PC-3 (cell line): ENCODE measurements around the gene GRIA1.

ENCODE experiments used
- EZH2 ChIP-seq: fragments of 300-600 bp; sonication (generic); IDR thresholded peaks from one replicate; pipeline ENCODE4 v1.6.1; 2017; ENCODE audit warnings: antibody characterized with exemption, mild to moderate bottlenecking, low read length; ENCODE audit not compliant: unreplicated experiment
- EZH2phosphoT487 ChIP-seq: fragments of 300-600 bp; sonication (generic); IDR thresholded peaks from 2 replicates; pipeline ENCODE4 v1.6.1; 2018; ENCODE audit warnings: mild to moderate bottlenecking, antibody characterized with exemption, low read length, borderline replicate concordance
- TF ChIP-seq, protein P1 (sequence below): fragments of 300-600 bp; sonication (generic); conservative IDR thresholded peaks from 2 replicates; pipeline ENCODE4 v1.5.1; 2017; ENCODE audit warnings: antibody characterized with exemption, low read depth, mild to moderate bottlenecking, low read length

DNA sequence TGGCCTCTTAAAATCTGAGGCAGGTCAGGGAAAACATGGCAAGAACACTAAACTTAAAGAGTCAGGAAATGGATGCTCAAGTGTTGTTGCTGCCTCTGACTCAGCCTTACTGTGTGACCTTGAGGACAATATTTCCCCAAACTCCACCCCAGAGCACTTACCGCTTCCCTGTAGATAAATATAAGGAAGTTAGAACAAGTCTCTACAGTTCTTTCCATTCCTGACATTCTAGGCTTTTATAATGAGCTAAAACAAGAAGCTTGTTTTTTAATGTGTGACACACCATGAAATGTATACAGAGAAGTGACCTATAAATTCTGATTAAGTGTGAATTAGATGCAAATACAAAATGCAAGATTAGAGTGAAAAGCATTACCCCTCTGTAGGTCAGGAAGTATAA lies 129.3 kb downstream of the GRIA1 start:
- TF ChIP-seq, protein P1, sequence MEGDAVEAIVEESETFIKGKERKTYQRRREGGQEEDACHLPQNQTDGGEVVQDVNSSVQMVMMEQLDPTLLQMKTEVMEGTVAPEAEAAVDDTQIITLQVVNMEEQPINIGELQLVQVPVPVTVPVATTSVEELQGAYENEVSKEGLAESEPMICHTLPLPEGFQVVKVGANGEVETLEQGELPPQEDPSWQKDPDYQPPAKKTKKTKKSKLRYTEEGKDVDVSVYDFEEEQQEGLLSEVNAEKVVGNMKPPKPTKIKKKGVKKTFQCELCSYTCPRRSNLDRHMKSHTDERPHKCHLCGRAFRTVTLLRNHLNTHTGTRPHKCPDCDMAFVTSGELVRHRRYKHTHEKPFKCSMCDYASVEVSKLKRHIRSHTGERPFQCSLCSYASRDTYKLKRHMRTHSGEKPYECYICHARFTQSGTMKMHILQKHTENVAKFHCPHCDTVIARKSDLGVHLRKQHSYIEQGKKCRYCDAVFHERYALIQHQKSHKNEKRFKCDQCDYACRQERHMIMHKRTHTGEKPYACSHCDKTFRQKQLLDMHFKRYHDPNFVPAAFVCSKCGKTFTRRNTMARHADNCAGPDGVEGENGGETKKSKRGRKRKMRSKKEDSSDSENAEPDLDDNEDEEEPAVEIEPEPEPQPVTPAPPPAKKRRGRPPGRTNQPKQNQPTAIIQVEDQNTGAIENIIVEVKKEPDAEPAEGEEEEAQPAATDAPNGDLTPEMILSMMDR = no peak
- TF ChIP-seq EZH2 (no peak), EZH2phosphoT487 (no peak)
